ENCODE measurements around the gene KSR1.
"Not testable (repeated sequence)": the region's sequence is repeated elsewhere in the genome, so short reads cannot be mapped to it uniquely, and the experiment has no call there.

DNA sequence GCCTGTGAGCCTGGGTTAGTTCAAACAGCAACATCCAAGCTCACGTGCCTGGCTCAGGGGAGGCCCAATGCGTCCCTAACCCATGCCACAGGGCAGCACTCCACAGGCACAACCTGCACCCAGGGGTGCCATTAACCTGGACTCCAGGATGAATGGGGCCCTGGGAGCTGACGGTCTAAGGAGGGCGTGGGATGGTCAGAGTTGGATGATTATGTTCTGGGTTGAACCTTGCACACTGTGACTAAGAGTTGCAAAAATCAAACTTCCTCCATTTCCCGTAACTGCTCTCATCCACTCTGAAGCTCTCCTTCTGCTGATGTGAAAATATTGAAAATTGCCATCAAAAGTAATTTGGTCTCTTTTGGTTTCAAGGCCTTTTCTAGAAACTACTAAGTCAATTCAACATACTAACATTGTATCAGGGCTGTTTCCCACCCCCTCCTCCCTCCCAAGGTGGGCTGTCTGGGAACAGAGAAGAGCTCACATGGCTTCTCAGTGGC, 182.2 kb downstream of the KSR1 start:
- not testable (repeated sequence) for TF ChIP-seq POLR2A (IDR thresholded peaks at IDR 0.05)
- TF ChIP-seq, protein P1, sequence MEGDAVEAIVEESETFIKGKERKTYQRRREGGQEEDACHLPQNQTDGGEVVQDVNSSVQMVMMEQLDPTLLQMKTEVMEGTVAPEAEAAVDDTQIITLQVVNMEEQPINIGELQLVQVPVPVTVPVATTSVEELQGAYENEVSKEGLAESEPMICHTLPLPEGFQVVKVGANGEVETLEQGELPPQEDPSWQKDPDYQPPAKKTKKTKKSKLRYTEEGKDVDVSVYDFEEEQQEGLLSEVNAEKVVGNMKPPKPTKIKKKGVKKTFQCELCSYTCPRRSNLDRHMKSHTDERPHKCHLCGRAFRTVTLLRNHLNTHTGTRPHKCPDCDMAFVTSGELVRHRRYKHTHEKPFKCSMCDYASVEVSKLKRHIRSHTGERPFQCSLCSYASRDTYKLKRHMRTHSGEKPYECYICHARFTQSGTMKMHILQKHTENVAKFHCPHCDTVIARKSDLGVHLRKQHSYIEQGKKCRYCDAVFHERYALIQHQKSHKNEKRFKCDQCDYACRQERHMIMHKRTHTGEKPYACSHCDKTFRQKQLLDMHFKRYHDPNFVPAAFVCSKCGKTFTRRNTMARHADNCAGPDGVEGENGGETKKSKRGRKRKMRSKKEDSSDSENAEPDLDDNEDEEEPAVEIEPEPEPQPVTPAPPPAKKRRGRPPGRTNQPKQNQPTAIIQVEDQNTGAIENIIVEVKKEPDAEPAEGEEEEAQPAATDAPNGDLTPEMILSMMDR (IDR thresholded peaks at IDR 0.05): not testable (repeated sequence)
